Fibroblast of lung (primary cell): ENCODE results near the gene TSHZ2. TPM values are rescaled to one million over a fixed set of nuclear protein-coding genes. Genes with fewer than 3 reads are reported as not detected.

ENCODE experiments used
- DNase-seq, 2 donors: peaks; one replicate each; pipeline versions ENCODE4 v3.0.0 to v3.0.0-alpha.2; 2010; ENCODE audit warnings: low read depth in 2 of 2
- H2AFZ ChIP-seq: 2 replicates; pipeline ENCODE4 v1.5.1; 2012; ENCODE audit warnings: low read length, control low read depth, inconsistent platforms
- H3K27ac ChIP-seq: 2 replicates; pipeline ENCODE4 v1.5.1; 2011; ENCODE audit warnings: low read length, control low read depth; ENCODE audit not compliant: insufficient read depth
- H3K27me3 ChIP-seq: 2 replicates; pipeline ENCODE4 v1.5.1; 2011; ENCODE audit warnings: mild to moderate bottlenecking, low read length; ENCODE audit not compliant: control insufficient read depth, insufficient read depth
- H3K36me3 ChIP-seq: 2 replicates; pipeline ENCODE4 v1.5.1; 2011; ENCODE audit warnings: low read length; ENCODE audit not compliant: control insufficient read depth, insufficient read depth
- H3K4me1 ChIP-seq: 2 replicates; pipeline ENCODE4 v1.5.1; 2011; ENCODE audit warnings: low read length; ENCODE audit not compliant: control insufficient read depth, insufficient read depth; ENCODE audit errors: extremely low read depth
- H3K4me2 ChIP-seq: 2 replicates; pipeline ENCODE4 v1.5.1; 2011; ENCODE audit warnings: low read length, control low read depth; ENCODE audit not compliant: insufficient read depth; ENCODE audit errors: extremely low read depth
- H3K4me3 ChIP-seq, 4 experiments: fragments of 200-600 bp in 1 of 4; sonication (generic) in 1 of 4; replicated peaks in 1 of 4; 2 replicates each; pipeline ENCODE4 v1.5.1; 2011 to 2016; ENCODE audit warnings: low read length in 4 of 4, low read depth in 3 of 4, mild to moderate bottlenecking in 3 of 4, control low read depth in 2 of 4, inconsistent platforms in 1 of 4, mixed read lengths in 1 of 4; ENCODE audit not compliant: insufficient read depth in 1 of 4; ENCODE audit errors: control extremely low read depth in 1 of 4
- H3K79me2 ChIP-seq: 2 replicates; pipeline ENCODE4 v1.5.1; 2012; ENCODE audit warnings: mild to moderate bottlenecking, low read length, inconsistent platforms; ENCODE audit not compliant: control insufficient read depth, insufficient read depth
- H3K9ac ChIP-seq: 2 replicates; pipeline ENCODE4 v1.5.1; 2011; ENCODE audit warnings: mild to moderate bottlenecking, low read length, control low read depth; ENCODE audit not compliant: insufficient read depth
- H3K9me3 ChIP-seq: 2 replicates; pipeline ENCODE4 v1.5.1; 2012; ENCODE audit warnings: low read depth, low read length; ENCODE audit not compliant: control insufficient read depth, insufficient read depth
- H4K20me1 ChIP-seq: 2 replicates; pipeline ENCODE4 v1.5.1; 2011; ENCODE audit warnings: low read length; ENCODE audit not compliant: control insufficient read depth, insufficient read depth; ENCODE audit errors: extremely low read depth
- CTCF ChIP-seq, 2 donors: IDR thresholded peaks in 1 of 2; conservative IDR thresholded peaks in 1 of 2; 1 replicate in 1 of 2; 2 replicates in 1 of 2; pipeline ENCODE4 v1.5.1; 2011 to 2012; ENCODE audit warnings: low read length in 2 of 2, control low read depth in 1 of 2, inconsistent platforms in 1 of 2, low read depth in 1 of 2, mild to moderate bottlenecking in 1 of 2
- EZH2 ChIP-seq: IDR thresholded peaks from 2 replicates; pipeline ENCODE4 v1.5.1; 2012; ENCODE audit warnings: low read length, control low read depth, mild to moderate bottlenecking; ENCODE audit errors: missing control alignments
- polyA plus RNA-seq, 2 donors: library from polyadenylated mRNA; depleted of rRNA in 1 of 2; stranded (reverse) in 1 of 2; unstranded in 1 of 2; fragments of >200 nt; gene quantifications; 2 replicates each; pipeline ENCODE4 v1.2.1, GENCODE V29; 2011 to 2012; ENCODE audit warnings: missing spikeins in 1 of 2
- total RNA-seq: library from RNA; depleted of rRNA; stranded (reverse); fragments of >200 nt; gene quantifications from 2 replicates; pipeline ENCODE4 v1.2.1, GENCODE V29; 2014

TSHZ2 gene
- total and polyA plus RNA-seq, 2 donors (not counting 1 experiment from before 2014, with no cell fraction given) = 0.15 to 2.6 TPM

- H3K4me3 ChIP-seq = no peak overlapping the region
- DNase-seq = peak in 1 of 2 donors; percentile 47
- H3K4me1 ChIP-seq = no peaks in the 10 kb centered on the region
- no peak overlapping the region for H3K27ac ChIP-seq
- H3K9me3 ChIP-seq = no peaks in the 10 kb centered on the region
- no peak for TF ChIP-seq CTCF (conservative IDR thresholded peaks at IDR 0.05 in 1 of 2, IDR thresholded peaks at IDR 0.05 in 1 of 2; ENCODE audit: low read depth in 1 of 2, low read length in 2 of 2)
- TF ChIP-seq EZH2 = no peak
- H3K36me3 ChIP-seq = no peaks in the 10 kb centered on the region
- no peak overlapping the region for H2AFZ ChIP-seq
- H3K27me3 ChIP-seq = no peaks in the 10 kb centered on the region
- H4K20me1 ChIP-seq = no peaks in the 10 kb centered on the region
- H3K4me2 ChIP-seq = no peak overlapping the region
- no peak overlapping the region for H3K9ac ChIP-seq
- H3K79me2 ChIP-seq = no peaks in the 10 kb centered on the region
These were observed 323.9 kb downstream of the TSHZ2 start for GRCh38 chr20:53296025-53296424.

GRCh38 chr20:53296451-53297153 is 324.4 kb downstream of the TSHZ2 start:
- no peaks in the 10 kb centered on the region for H3K79me2 ChIP-seq
- H3K4me3 ChIP-seq = no peak overlapping the region
- DNase-seq = no peak
- H3K36me3 ChIP-seq = no peaks in the 10 kb centered on the region
- no peak overlapping the region for H3K27ac ChIP-seq
- TF ChIP-seq EZH2 = no peak
- no peaks in the 10 kb centered on the region for H4K20me1 ChIP-seq
- H3K9me3 ChIP-seq = no peaks in the 10 kb centered on the region
- no peak overlapping the region for H2AFZ ChIP-seq
- H3K4me2 ChIP-seq = no peak overlapping the region
- no peak overlapping the region for H3K9ac ChIP-seq
- H3K4me1 ChIP-seq = no peaks in the 10 kb centered on the region
- no peaks in the 10 kb centered on the region for H3K27me3 ChIP-seq

- Histone ChIP-seq H3K4me1 (no peaks in the 10 kb centered on the region), H3K9me3 (no peaks in the 10 kb centered on the region), H2AFZ (no peak overlapping the region), H3K27me3 (no peaks in the 10 kb centered on the region), H3K4me3 (no peak overlapping the region), H3K4me2 (no peak overlapping the region), H3K9ac (no peak overlapping the region), H3K36me3 (no peaks in the 10 kb centered on the region), H4K20me1 (no peaks in the 10 kb centered on the region), H3K27ac (no peak overlapping the region), H3K79me2 (no peaks in the 10 kb centered on the region)
- no peak for DNase-seq
- TF ChIP-seq CTCF (conservative IDR thresholded peaks at IDR 0.05 in 1 of 2, IDR thresholded peaks at IDR 0.05 in 1 of 2; ENCODE audit: low read depth in 1 of 2, low read length in 2 of 2) (no peak), EZH2 (no peak)
These were observed 325.0 kb downstream of the TSHZ2 start for GRCh38 chr20:53297154-53297529.
